Thyroid gland (tissue), 4 donors: ENCODE measurements around the gene ANKMY2.

ENCODE experiments used
- POLR2A ChIP-seq, 2 donors: fragments of 450-650 bp; IDR thresholded peaks; one replicate each; pipeline ENCODE4 v1.6.1; 2017; ENCODE audit warnings: antibody characterized with exemption in 2 of 2, mild to moderate bottlenecking in 2 of 2, moderate library complexity in 1 of 2
- TF ChIP-seq, protein P1 (sequence below), 6 experiments: fragments of 200-600 bp in 3 of 6; fragments of 450-650 bp in 3 of 6; sonication (generic) in 3 of 6; IDR thresholded peaks; one replicate each; pipeline ENCODE4 v1.5.1; 2016 to 2019; ENCODE audit warnings: antibody characterized with exemption in 6 of 6, mild to moderate bottlenecking in 2 of 6, inconsistent platforms in 1 of 6, moderate library complexity in 1 of 6

DNA sequence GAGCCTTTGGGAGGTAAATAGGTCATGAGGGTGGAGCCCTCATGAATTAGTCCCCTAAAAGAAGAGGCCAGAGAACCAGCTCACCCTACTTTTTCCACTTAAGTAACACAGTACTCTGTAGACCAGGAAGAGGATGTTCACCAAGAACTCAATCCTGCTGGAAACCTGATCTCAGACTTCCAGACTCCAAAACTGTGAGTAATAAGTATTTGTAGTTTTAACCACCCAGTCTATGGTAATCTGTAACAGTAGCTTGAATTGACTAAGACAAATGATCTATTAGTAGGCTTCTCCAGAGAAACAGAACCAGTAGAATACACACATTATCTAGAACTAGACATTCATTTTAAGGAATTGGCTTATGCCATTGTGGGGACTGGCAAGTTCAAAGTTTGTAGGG is 51.5 kb downstream of the ANKMY2 start:
- TF ChIP-seq, protein P1, sequence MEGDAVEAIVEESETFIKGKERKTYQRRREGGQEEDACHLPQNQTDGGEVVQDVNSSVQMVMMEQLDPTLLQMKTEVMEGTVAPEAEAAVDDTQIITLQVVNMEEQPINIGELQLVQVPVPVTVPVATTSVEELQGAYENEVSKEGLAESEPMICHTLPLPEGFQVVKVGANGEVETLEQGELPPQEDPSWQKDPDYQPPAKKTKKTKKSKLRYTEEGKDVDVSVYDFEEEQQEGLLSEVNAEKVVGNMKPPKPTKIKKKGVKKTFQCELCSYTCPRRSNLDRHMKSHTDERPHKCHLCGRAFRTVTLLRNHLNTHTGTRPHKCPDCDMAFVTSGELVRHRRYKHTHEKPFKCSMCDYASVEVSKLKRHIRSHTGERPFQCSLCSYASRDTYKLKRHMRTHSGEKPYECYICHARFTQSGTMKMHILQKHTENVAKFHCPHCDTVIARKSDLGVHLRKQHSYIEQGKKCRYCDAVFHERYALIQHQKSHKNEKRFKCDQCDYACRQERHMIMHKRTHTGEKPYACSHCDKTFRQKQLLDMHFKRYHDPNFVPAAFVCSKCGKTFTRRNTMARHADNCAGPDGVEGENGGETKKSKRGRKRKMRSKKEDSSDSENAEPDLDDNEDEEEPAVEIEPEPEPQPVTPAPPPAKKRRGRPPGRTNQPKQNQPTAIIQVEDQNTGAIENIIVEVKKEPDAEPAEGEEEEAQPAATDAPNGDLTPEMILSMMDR (IDR thresholded peaks at IDR 0.05), result no peak
- no peak for TF ChIP-seq POLR2A (IDR thresholded peaks at IDR 0.05)
